ENCODE data around the gene TPRN.

TPRN gene

DNA sequence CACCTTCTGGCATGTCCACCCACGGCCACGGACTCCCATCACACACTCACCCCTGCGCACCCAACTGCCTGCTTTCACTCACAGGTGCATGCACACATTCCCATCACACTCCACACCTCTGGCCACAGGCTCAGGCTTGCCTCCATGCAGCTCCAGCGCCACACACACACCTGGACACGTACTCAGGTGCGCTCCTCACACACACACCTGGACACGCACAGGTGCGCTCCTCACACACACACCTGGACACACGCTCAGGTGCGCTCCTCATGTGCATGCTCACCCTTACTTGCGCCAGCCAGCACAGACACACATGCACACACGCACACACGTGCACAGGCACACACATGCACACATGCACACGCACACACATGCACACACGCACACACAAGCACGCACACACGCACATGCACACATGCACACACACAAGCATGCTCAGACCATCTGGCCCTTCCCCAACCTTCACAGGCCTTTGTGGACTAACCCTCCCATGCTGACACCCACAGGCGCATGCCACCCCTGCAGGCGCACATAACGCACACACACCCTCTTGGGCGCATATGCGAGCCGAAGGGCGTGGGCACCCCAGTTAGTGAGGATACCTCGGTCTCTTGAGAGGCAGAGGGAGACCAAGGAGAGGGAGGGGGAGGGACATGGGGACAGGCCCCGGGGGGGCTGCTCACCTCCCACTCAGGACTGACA lies 53.3 kb downstream of the TPRN start:
- no peak overlapping the region for H3K4me3 ChIP-seq (ENCODE audit: low read depth, low read length)
- TF ChIP-seq, protein P1, sequence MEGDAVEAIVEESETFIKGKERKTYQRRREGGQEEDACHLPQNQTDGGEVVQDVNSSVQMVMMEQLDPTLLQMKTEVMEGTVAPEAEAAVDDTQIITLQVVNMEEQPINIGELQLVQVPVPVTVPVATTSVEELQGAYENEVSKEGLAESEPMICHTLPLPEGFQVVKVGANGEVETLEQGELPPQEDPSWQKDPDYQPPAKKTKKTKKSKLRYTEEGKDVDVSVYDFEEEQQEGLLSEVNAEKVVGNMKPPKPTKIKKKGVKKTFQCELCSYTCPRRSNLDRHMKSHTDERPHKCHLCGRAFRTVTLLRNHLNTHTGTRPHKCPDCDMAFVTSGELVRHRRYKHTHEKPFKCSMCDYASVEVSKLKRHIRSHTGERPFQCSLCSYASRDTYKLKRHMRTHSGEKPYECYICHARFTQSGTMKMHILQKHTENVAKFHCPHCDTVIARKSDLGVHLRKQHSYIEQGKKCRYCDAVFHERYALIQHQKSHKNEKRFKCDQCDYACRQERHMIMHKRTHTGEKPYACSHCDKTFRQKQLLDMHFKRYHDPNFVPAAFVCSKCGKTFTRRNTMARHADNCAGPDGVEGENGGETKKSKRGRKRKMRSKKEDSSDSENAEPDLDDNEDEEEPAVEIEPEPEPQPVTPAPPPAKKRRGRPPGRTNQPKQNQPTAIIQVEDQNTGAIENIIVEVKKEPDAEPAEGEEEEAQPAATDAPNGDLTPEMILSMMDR (IDR thresholded peaks at IDR 0.05; ENCODE audit: low read depth, low read length): no peak

DNA sequence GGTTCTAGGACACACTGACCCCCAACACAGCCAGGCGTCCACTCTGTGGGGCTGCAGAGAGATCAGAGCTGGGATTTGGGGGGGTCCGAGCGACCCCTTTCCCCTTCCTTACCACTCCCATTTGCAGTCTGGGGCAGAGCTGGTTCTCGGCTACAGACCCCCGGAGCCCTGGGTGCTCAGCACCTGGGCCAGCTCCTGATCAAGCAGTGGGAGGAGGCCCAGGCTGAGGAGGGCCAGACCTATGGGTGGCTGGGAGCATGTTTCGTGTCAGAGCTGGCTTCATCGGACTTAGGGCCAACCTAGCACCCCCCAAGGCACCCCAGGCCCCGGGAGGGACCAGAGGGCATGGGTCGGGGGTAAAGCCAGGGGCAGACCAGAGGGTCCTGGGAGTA lies 54.0 kb downstream of the TPRN start:
- TF ChIP-seq, protein P1 (IDR thresholded peaks at IDR 0.05; ENCODE audit: low read depth, low read length): no peak
- no peak overlapping the region for H3K4me3 ChIP-seq (ENCODE audit: low read depth, low read length)

DNA sequence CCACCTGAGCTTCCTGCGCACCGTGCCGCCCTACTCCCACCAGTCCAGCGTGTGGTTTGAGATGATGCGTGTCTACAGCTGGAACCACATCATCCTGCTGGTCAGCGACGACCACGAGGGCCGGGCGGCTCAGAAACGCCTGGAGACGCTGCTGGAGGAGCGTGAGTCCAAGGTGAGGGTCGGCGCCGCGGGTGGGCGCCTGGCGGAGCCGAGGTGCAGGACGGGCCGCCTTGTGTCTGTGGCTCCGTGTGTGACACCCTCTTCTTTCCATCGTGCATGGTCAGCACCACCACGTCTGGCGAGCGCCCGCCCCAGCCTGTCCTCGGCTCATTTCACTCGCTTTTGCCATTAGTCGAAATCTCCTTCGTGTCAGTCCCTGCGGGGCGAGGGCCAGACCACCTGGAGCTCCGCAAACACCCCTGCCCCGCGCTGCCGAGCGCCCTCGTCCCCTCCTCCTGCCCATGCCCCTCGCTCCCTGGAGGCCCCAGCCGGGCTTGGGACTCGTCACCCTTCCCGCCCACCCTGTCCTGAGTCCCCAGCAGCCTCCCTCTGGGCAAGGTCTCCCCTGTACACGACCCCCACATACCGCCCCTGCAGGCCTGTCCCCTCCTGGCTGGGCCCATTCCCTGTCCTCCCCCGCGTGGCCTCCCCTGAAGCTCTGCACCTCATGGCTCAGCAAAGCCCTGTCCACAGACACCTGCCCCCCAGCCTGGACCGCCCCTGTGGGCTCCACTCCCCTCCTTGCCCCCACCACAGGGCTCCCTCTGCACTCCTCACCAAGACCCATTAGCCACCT lies 54.6 kb downstream of the TPRN start:
- TF ChIP-seq, protein P1 (IDR thresholded peaks at IDR 0.05; ENCODE audit: low read depth, low read length): no peak
- no peak overlapping the region for H3K4me3 ChIP-seq (ENCODE audit: low read depth, low read length)

DNA sequence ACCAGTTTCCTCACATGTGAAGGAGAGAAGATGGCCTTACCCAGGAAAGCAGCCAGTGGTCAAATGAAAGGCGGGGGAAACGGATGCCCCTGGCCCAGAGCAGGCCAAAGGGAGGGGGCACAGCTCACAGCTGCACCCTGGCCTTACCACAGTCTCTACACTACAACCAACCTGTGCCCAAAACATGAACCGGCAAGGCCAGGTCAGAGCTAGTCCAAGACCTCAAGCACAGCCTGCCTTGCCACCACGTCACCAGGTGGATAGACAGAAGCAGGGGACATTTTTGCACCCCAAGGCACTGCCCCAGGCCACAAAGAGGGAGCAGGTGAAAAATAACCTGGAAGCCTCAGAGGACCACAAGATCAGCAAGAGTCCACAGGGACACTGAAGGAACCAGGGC lies 57.1 kb downstream of the TPRN start:
- no peak overlapping the region for H3K4me3 ChIP-seq (ENCODE audit: low read depth, low read length)
- TF ChIP-seq, protein P1 (IDR thresholded peaks at IDR 0.05; ENCODE audit: low read depth, low read length): no peak

DNA sequence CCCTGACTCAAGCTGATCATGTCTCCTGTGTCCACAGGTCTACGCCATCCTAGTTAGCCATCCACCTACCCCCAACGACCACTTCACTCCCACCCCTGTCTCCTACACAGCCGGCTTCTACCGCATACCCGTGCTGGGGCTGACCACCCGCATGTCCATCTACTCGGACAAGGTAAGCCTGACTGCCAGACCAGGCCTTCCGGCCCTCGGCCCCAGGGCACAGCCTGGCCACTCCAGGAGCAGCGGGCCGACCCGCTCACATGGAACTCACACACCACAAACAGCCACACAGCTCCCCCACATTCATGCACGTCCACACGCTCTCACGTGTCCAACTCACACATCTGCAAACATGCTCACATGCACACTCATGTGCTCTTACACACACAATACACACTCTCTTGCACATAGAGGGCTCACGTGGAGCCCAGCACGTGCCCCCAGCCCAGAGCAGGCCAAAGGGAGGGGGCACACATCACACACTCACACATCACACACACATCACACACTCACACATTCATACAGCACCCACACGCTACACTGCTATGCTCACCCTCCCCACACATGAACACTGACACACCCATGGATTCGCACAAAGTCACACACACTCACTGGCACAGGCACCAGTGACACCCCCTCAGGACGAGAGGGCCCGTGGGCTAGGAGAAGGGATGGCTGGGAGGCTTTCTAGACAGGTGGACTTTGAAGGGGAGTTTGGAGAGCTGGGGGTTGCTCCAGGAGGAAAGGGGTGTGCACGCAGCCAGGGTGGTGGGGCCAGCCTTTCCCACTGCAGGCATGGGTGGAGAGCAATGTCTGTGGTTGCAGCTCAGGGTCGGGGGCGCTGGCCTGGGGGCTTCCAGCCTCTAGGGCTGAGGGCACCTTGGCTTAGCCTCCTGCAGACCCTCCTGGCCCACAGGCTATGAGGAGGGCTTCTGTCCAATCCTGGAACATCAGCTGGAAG lies 58.3 kb downstream of the TPRN start:
- no peak overlapping the region for H3K4me3 ChIP-seq (ENCODE audit: low read depth, low read length)
- TF ChIP-seq, protein P1 (IDR thresholded peaks at IDR 0.05; ENCODE audit: low read depth, low read length): no peak

Data from WI38 (cell line).